Cardiac fibroblast (primary cell): ENCODE measurements around the gene ARFGAP1.
"Not testable (repeated sequence)": the region's sequence is repeated elsewhere in the genome, so short reads cannot be mapped to it uniquely, and the experiment has no call there.

Experiments used
- DNase-seq, 2 donors: peaks; one replicate each; pipeline versions ENCODE4 v3.0.0 to v3.0.0-alpha.2; 2010; ENCODE audit warnings: low read depth in 2 of 2
- H3K4me3 ChIP-seq, 2 donors: replicated peaks in 1 of 2; 1 replicate in 1 of 2; 2 replicates in 1 of 2; pipeline ENCODE4 v1.5.1; 2011; ENCODE audit warnings: low read depth in 2 of 2, low read length in 2 of 2, mild to moderate bottlenecking in 2 of 2, moderate library complexity in 1 of 2
- TF ChIP-seq, protein P1 (sequence below): IDR thresholded peaks from one replicate; pipeline ENCODE4 v1.5.1; 2011; ENCODE audit warnings: low read depth, mild to moderate bottlenecking, low read length, inconsistent platforms

ARFGAP1 gene

DNA sequence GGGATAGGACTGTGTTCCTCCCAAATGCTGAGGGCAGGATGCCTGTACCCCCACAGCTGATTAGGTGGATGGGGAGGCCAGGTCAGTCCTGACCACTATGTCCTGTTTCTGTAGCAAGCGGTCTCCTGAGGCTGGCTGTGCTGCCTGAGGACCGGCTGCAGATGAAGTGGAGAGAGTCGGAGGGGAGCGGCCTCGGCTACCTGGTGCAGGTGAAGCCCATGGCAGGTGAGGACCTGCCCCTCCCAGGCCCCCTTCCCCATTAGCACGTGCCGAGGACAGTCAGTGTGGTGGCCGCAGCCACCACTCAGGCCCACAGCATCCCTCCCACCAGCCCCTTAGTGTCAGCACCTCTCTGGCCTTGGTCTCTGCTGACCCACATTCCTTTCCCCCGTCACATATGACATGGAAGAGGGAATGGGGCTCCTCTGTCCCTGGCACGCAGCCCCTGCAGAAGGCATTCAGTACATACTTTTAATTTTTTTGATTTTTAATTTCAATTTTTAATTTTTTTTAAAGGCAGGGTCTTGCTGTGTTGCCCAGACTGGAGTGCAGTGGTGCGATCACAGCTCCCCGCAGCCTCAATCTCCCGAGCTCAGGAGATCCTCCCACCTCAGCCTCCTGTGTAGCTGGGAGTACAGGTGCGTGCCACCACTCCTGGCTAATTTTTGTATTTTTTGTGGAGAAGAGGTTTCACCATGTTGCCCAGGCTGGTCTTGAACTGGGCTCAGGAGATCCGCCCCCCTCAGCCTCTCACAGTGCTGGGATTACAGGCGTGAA lies 25.4 kb downstream of the ARFGAP1 start:
- TF ChIP-seq, protein P1, sequence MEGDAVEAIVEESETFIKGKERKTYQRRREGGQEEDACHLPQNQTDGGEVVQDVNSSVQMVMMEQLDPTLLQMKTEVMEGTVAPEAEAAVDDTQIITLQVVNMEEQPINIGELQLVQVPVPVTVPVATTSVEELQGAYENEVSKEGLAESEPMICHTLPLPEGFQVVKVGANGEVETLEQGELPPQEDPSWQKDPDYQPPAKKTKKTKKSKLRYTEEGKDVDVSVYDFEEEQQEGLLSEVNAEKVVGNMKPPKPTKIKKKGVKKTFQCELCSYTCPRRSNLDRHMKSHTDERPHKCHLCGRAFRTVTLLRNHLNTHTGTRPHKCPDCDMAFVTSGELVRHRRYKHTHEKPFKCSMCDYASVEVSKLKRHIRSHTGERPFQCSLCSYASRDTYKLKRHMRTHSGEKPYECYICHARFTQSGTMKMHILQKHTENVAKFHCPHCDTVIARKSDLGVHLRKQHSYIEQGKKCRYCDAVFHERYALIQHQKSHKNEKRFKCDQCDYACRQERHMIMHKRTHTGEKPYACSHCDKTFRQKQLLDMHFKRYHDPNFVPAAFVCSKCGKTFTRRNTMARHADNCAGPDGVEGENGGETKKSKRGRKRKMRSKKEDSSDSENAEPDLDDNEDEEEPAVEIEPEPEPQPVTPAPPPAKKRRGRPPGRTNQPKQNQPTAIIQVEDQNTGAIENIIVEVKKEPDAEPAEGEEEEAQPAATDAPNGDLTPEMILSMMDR, result no peak
- no peak overlapping the region for H3K4me3 ChIP-seq
- no peak for DNase-seq

DNA sequence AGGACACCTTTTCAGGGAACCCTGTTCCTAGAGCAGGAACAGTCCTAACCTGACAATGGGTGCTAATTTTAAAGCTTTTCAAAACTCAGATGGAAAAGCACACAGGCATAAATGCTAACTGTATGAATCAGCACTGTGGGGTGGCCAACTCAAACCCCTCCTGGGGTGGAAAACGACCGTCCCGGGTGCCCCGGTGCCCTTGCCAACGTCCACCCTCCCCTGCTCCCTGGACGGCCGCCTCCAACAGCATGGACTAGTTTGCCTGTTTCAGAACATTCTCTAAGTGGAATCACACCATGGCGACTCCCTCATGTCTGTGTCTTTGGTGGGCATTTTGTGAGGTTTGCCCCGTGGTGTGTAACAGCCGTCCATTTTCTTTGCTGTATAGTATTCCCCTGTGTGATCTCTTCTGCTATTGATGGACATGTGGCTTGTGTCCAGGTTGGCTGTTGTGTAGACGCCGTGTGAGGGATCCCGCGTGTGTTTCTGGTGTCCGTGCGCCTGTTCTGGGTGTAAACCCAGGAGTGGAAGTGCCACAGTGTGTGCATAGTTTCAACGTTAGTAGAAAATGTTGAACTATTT lies 26.2 kb downstream of the ARFGAP1 start:
- no peak for DNase-seq
- TF ChIP-seq, protein P1, result no peak

DNA sequence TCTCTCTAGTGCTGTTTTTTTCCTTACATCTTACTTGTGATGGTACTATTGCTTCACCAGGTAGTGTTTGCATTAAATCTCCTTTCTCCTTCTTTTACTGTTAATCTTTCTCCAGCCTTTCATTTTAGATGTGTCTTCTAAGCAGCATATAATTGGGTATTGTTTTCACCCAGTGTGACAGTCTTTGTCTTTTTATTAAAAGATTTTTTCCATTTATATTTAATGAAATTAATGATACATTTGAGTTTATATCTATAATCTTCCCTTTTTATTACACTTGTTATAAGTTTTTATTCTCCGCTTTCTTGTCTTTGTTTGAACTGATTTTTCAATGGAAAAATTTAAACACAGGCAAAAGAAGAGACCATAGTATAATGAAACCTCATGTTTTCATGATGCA lies 29.1 kb downstream of the ARFGAP1 start:
- no peak overlapping the region for H3K4me3 ChIP-seq
- TF ChIP-seq, protein P1, result no peak
- no peak for DNase-seq

More for the DNA sequence above, 26.2 kb downstream of the ARFGAP1 start:
- no peak overlapping the region for H3K4me3 ChIP-seq

DNA sequence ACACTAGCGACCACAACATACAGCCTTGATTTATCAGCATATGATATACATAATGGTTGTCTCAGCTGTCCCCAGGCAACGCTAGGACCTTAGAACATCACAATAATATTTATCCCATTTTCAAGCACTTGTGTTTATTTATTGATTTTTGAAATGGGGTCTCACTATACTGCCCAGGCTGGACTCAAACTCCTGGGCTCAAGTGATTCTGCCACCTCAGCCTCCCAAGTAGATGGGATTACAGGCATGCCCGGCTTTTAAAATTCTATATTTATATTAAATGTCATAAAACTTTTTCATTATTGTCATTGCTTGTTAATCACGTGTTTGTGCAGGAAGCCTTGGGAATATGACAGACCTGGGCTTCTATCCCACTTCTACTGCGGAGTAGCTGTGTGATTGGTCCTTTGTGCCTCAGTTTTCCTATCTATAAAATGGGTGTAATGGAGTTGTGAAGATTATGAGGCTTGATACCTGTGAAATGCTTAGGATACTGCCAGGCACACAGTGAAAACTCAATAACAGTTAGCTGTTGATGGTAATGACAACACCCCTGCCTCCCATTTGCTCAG lies 30.6 kb downstream of the ARFGAP1 start:
- H3K4me3 ChIP-seq, result no peak overlapping the region
- TF ChIP-seq, protein P1, result no peak
- no peak for DNase-seq

DNA sequence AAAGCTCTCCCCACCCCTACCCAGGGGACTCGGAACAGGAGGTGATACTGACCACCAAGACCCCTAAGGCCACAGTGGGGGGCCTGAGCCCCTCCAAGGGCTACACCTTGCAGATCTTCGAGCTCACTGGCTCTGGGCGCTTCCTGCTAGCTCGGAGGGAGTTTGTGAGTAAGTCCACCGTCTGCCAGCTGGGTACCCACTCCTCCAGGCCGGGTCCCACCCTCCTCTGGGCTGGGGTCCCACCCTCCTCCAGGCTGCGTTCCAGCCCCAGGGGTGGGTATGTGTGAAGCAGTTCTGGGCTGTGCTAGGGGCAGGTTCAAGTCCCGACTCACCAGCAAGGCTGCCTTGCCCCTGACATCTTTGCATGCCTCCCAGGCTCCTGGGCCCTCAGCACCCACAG lies 32.8 kb downstream of the ARFGAP1 start:
- TF ChIP-seq, protein P1, result no peak
- DNase-seq, result no peak
- no peak overlapping the region for H3K4me3 ChIP-seq

DNA sequence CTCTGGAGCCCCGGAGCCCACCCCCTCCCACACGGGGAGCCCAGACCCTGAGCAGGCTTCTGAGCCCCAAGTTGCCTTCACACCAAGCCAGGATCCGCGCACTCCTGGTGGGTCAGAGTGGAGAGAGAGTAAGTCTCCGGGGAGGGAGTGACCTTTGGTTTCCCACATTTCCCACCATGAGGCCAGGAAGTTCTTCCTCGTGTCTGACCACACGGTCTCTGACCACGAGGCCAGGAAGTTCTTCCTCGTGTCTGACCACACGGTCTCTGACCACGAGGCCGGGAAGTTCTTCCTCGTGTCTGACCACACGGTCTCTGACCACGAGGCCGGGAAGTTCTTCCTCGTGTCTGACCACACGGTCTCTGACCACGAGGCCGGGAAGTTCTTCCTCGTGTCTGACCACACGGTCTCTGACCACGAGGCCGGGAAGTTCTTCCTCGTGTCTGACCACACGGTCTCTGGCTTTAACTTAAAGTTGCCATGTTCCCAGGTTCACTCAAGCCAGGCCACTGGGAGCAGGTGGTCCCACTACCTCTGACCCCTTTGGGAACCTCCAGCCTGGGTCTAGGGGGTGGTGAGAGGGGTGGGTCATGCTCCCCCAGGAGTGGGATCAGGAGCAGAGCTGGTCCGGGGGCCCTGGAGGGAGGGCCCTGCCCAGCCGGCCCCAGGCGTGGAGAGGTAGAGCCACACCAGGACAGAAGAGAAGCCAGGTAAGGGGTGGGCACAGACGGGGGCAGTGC lies 33.5 kb downstream of the ARFGAP1 start:
- DNase-seq, H3K4me3 ChIP-seq: not testable (repeated sequence)
